H9 (cell line): ENCODE measurements around the gene TRO. TPM values are rescaled to one million over a fixed set of nuclear protein-coding genes. Genes with fewer than 3 reads are reported as not detected.

Experiments used
- DNase-seq: peaks from one replicate; pipeline ENCODE4 v3.0.0-alpha.2; 2017
- H2AFZ ChIP-seq: one replicate; pipeline ENCODE4 v1.6.1; 2013; ENCODE audit warnings: mild to moderate bottlenecking, low read length, control low read depth, moderate library complexity
- H2AK5ac ChIP-seq: 2 replicates; pipeline ENCODE4 v1.6.1; 2013; ENCODE audit warnings: low read length, control low read depth, mixed read lengths; ENCODE audit not compliant: insufficient read length
- H2BK120ac ChIP-seq: one replicate; pipeline ENCODE4 v1.6.1; 2013; ENCODE audit warnings: low read depth, mild to moderate bottlenecking, low read length, control low read depth, inconsistent platforms; ENCODE audit not compliant: poor library complexity, severe bottlenecking
- H2BK12ac ChIP-seq: 2 replicates; pipeline ENCODE4 v1.6.1; 2013; ENCODE audit warnings: low read length, control low read depth, mixed read lengths, low read depth; ENCODE audit not compliant: insufficient read length
- H2BK15ac ChIP-seq: 2 replicates; pipeline ENCODE4 v1.6.1; 2013; ENCODE audit warnings: low read depth, low read length, control low read depth
- H2BK20ac ChIP-seq: one replicate; pipeline ENCODE4 v1.6.1; 2013; ENCODE audit warnings: low read depth, mild to moderate bottlenecking, low read length, control low read depth, inconsistent platforms; ENCODE audit not compliant: poor library complexity, severe bottlenecking
- H2BK5ac ChIP-seq: 2 replicates; pipeline ENCODE4 v1.6.1; 2013; ENCODE audit warnings: low read length, control low read depth, mixed read lengths; ENCODE audit not compliant: insufficient read length
- H3K14ac ChIP-seq: 2 replicates; pipeline ENCODE4 v1.6.1; 2013; ENCODE audit warnings: low read length, control low read depth; ENCODE audit not compliant: insufficient read depth
- H3K18ac ChIP-seq: 2 replicates; pipeline ENCODE4 v1.6.1; 2013; ENCODE audit warnings: low read depth, mild to moderate bottlenecking, mixed read lengths, low read length, control low read depth; ENCODE audit not compliant: insufficient read length
- H3K23ac ChIP-seq: 2 replicates; pipeline ENCODE4 v1.6.1; 2013; ENCODE audit warnings: low read length, control low read depth, mixed read lengths, low read depth; ENCODE audit not compliant: insufficient read length
- H3K23me2 ChIP-seq: 2 replicates; pipeline ENCODE4 v1.6.1; 2013; ENCODE audit warnings: low read depth, mild to moderate bottlenecking, mixed read lengths, low read length, control low read depth; ENCODE audit not compliant: insufficient read length, poor library complexity, severe bottlenecking
- H3K27ac ChIP-seq: 2 replicates; pipeline ENCODE4 v1.5.1; 2013; ENCODE audit warnings: low read length, control low read depth, mixed read lengths, low read depth; ENCODE audit not compliant: insufficient read length
- H3K27me3 ChIP-seq: 2 replicates; pipeline ENCODE4 v1.6.1; 2013; ENCODE audit warnings: low read length, control low read depth, inconsistent platforms; ENCODE audit not compliant: insufficient read depth
- H3K4ac ChIP-seq: 2 replicates; pipeline ENCODE4 v1.6.1; 2013; ENCODE audit warnings: low read depth, mild to moderate bottlenecking, control low read depth, inconsistent platforms, low read length, moderate library complexity
- H3K4me1 ChIP-seq: 2 replicates; pipeline ENCODE4 v1.6.1; 2013; ENCODE audit warnings: low read length, control low read depth, inconsistent platforms; ENCODE audit not compliant: insufficient read depth
- H3K4me2 ChIP-seq: 2 replicates; pipeline ENCODE4 v1.6.1; 2013; ENCODE audit warnings: low read length, control low read depth, mixed read lengths; ENCODE audit not compliant: insufficient read length, insufficient read depth
- H3K56ac ChIP-seq: 2 replicates; pipeline ENCODE4 v1.6.1; 2013; ENCODE audit warnings: low read depth, mild to moderate bottlenecking, mixed read lengths, low read length, control low read depth; ENCODE audit not compliant: insufficient read length
- H3K79me1 ChIP-seq: 2 replicates; pipeline ENCODE4 v1.6.1; 2013; ENCODE audit warnings: low read depth, mild to moderate bottlenecking, moderate library complexity, low read length, control low read depth, inconsistent platforms; ENCODE audit not compliant: insufficient read depth, poor library complexity, severe bottlenecking
- H3K79me2 ChIP-seq: 2 replicates; pipeline ENCODE4 v1.6.1; 2013; ENCODE audit warnings: low read length, control low read depth, inconsistent platforms; ENCODE audit not compliant: insufficient read depth
- H3K9ac ChIP-seq: 2 replicates; pipeline ENCODE4 v1.6.1; 2013; ENCODE audit warnings: low read length, control low read depth, mixed read lengths; ENCODE audit not compliant: insufficient read length; ENCODE audit errors: extremely low read depth
- H3K9me3 ChIP-seq: one replicate; pipeline ENCODE4 v1.6.1; 2013; ENCODE audit warnings: low read depth, low read length, inconsistent platforms; ENCODE audit not compliant: control insufficient read depth
- H3T11ph ChIP-seq: one replicate; pipeline ENCODE4 v1.6.1; 2013; ENCODE audit warnings: mild to moderate bottlenecking, low read length, control low read depth, inconsistent platforms
- H4K20me1 ChIP-seq: one replicate; pipeline ENCODE4 v1.6.1; 2013; ENCODE audit not compliant: control insufficient read depth, insufficient read length, insufficient read depth
- H4K5ac ChIP-seq: 2 replicates; pipeline ENCODE4 v1.6.1; 2013; ENCODE audit warnings: low read depth, mild to moderate bottlenecking, mixed read lengths, low read length, control low read depth; ENCODE audit not compliant: insufficient read length
- H4K8ac ChIP-seq: replicated peaks from 2 replicates; pipeline ENCODE4 v1.6.1; 2013; ENCODE audit warnings: low read length, control low read depth, mixed read lengths, low read depth; ENCODE audit not compliant: insufficient read length
- H4K91ac ChIP-seq: 2 replicates; pipeline ENCODE4 v1.6.1; 2013; ENCODE audit warnings: low read depth, mild to moderate bottlenecking, moderate library complexity, mixed read lengths, low read length, control low read depth; ENCODE audit not compliant: insufficient read length
- H3K27ac Mint-ChIP-seq, 3 experiments: 2 replicates in 2 of 3; 3 replicates in 1 of 3; pipeline ENCODE4 v1.8.0; 2020 to 2021; ENCODE audit warnings: mixed read lengths in 3 of 3, mild to moderate bottlenecking in 1 of 3, moderate library complexity in 1 of 3
- H3K27me3 Mint-ChIP-seq: 2 replicates; pipeline ENCODE4 v1.8.0; 2021; ENCODE audit warnings: low read depth, mild to moderate bottlenecking, moderate library complexity, mixed read lengths
- H3K36me3 Mint-ChIP-seq, 3 experiments: 2 replicates in 2 of 3; 3 replicates in 1 of 3; pipeline ENCODE4 v1.8.0; 2020 to 2021; ENCODE audit warnings: low read depth in 3 of 3, mixed read lengths in 3 of 3; ENCODE audit not compliant: insufficient read depth in 1 of 3
- H3K4me1 Mint-ChIP-seq, 2 experiments: 2 replicates each; pipeline ENCODE4 v1.8.0; 2020; ENCODE audit warnings: mixed read lengths in 2 of 2
- H3K4me3 Mint-ChIP-seq, 2 experiments: 2 replicates in 1 of 2; 3 replicates in 1 of 2; pipeline ENCODE4 v1.8.0; 2020 to 2021; ENCODE audit warnings: mild to moderate bottlenecking in 2 of 2, mixed read lengths in 2 of 2, moderate library complexity in 1 of 2
- H3K9me3 Mint-ChIP-seq, 2 experiments: 2 replicates in 1 of 2; 3 replicates in 1 of 2; pipeline ENCODE4 v1.8.0; 2020; ENCODE audit warnings: mild to moderate bottlenecking in 2 of 2, mixed read lengths in 2 of 2, moderate library complexity in 1 of 2
- WGBS: extraction: QIAGEN DNeasy Blood & Tissue Kit; methylation state at CpG from one replicate; pipeline ENCODE4 v1.1.7; 2013; ENCODE audit warnings: missing lambda C conversion rate, low lambda C conversion rate, mixed read lengths; ENCODE audit not compliant: insufficient read length; ENCODE audit errors: extremely low coverage; 5-methylcytosine and 5-hydroxymethylcytosine counted together
- total RNA-seq: library from RNA; stranded (reverse); gene quantifications from 2 replicates; pipeline ENCODE4 v1.2.1, GENCODE V29; 2021
- TF ChIP-seq, protein P1 (sequence below): fragments of 200-600 bp; sonication (generic); conservative IDR thresholded peaks from 3 replicates; pipeline ENCODE4 v1.8.0; 2021; ENCODE audit warnings: antibody characterized with exemption, mild to moderate bottlenecking

Gene TRO
- total RNA-seq, 1 experiment from 2014 or later: 51.0 TPM

DNA sequence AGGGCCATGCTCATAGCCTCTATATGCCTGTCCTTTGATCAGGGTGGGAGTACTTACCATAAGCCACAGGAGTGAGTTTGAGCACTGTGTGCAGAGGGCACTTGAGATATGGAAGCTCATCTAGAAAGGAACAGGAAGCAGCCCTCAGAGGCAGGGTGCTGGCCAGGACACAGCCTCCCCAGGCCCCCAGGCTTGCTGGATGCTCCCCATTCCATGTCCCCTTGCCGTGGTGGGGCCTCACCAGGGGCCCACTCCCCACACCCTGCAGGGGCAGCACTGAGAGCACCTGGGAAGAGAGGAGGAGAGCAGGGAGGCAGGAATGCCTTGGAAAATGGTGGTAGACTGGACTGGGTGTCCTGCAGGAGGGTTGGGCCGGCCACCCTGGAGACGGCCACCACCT, 14.3 kb downstream of the TRO start:
- H3K27me3 Mint-ChIP-seq: peaks cover 5% of the 10 kb centered on the region
- Histone ChIP-seq H3K56ac (no peak overlapping the region), H2BK15ac (no peak overlapping the region)

More for the DNA sequence above, 14.3 kb downstream of the TRO start:
- Histone ChIP-seq H2BK120ac (no peak overlapping the region), H3K9ac (no peak overlapping the region), H2AFZ (no peak overlapping the region), H3K4me1 (no peaks in the 10 kb centered on the region), H4K8ac (no peak overlapping the region), H3K4me2 (no peak overlapping the region), H3T11ph (no peak overlapping the region), H3K23ac (no peak overlapping the region), H2BK20ac (no peak overlapping the region), H3K18ac (no peak overlapping the region), H3K23me2 (no peaks in the 10 kb centered on the region), H4K20me1 (no peaks in the 10 kb centered on the region), H2BK12ac (no peak overlapping the region), H4K91ac (no peak overlapping the region), H4K5ac (no peak overlapping the region), H3K79me1 (no peaks in the 10 kb centered on the region), H3K14ac (no peak overlapping the region), H2AK5ac (no peak overlapping the region), H3K79me2 (no peaks in the 10 kb centered on the region), H3K27ac (no peak overlapping the region), H3K27me3 (no peaks in the 10 kb centered on the region), H3K4ac (no peak overlapping the region), H2BK5ac (no peak overlapping the region), H3K9me3 (peaks cover 47% of the 10 kb centered on the region)
- TF ChIP-seq, protein P1, sequence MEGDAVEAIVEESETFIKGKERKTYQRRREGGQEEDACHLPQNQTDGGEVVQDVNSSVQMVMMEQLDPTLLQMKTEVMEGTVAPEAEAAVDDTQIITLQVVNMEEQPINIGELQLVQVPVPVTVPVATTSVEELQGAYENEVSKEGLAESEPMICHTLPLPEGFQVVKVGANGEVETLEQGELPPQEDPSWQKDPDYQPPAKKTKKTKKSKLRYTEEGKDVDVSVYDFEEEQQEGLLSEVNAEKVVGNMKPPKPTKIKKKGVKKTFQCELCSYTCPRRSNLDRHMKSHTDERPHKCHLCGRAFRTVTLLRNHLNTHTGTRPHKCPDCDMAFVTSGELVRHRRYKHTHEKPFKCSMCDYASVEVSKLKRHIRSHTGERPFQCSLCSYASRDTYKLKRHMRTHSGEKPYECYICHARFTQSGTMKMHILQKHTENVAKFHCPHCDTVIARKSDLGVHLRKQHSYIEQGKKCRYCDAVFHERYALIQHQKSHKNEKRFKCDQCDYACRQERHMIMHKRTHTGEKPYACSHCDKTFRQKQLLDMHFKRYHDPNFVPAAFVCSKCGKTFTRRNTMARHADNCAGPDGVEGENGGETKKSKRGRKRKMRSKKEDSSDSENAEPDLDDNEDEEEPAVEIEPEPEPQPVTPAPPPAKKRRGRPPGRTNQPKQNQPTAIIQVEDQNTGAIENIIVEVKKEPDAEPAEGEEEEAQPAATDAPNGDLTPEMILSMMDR: no peak
- no peaks in the 10 kb centered on the region for H3K4me1 Mint-ChIP-seq
- DNase-seq: no peak
- no peak overlapping the region for H3K4me3 Mint-ChIP-seq
- peaks cover 71 to 72% of the 10 kb centered on the region in 2 experiments for H3K9me3 Mint-ChIP-seq
- H3K27ac Mint-ChIP-seq: no peak overlapping the region
- H3K36me3 Mint-ChIP-seq: peaks cover 7 to 15% (median 9%) of the 10 kb centered on the region in 3 experiments; a peak in 6 of 7 replicates
- no CpG with 5 or more reads among the region's 3 CpGs for WGBS
